ENCODE measurements around the gene SYAP1. TPM values are rescaled to one million over a fixed set of nuclear protein-coding genes. Genes with fewer than 3 reads are reported as not detected.

SYAP1 gene
- total RNA-seq, 1 donor: 39.9 TPM

DNA sequence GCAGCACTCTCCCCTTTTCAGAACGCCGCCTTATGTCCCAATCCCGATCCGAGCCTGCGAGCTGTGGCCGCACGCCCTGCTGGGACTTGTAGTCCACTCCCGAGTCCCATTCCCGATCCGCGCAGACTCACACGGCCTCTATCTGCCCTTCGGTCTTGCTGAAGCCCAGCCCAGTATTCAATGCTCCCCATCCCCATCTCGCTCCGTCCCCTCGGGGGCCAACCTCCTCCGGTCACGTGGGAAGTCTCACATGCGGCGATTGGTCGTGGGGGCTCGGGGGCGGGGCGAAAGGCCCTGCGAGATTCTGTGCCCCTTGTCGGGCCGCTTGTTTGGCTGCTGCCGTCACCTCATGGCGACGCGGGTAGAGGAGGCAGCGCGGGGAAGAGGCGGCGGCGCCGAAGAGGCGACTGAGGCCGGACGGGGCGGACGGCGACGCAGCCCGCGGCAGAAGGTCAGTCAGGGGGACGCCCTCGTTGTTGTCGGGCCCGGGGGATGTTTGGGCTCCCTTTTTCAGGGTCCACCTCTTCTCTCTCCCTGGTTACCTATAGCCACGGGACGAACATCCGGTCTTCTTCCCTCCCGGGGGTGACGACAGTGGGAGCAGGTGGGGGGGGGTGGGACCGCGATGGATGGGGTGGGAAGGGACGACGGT, 66.9 kb downstream of the SYAP1 start, which contains the start of gene TXLNG:
TSS of gene TXLNG (plus strand) at position 328 of the 652 bp plus-strand sequence. CDS start at position 350, 22 bp downstream.
- peak within 1 kb of the TSS; percentile 91 for H3K4me3 ChIP-seq (ENCODE audit: low read depth, low read length)
- TF ChIP-seq, protein P1, sequence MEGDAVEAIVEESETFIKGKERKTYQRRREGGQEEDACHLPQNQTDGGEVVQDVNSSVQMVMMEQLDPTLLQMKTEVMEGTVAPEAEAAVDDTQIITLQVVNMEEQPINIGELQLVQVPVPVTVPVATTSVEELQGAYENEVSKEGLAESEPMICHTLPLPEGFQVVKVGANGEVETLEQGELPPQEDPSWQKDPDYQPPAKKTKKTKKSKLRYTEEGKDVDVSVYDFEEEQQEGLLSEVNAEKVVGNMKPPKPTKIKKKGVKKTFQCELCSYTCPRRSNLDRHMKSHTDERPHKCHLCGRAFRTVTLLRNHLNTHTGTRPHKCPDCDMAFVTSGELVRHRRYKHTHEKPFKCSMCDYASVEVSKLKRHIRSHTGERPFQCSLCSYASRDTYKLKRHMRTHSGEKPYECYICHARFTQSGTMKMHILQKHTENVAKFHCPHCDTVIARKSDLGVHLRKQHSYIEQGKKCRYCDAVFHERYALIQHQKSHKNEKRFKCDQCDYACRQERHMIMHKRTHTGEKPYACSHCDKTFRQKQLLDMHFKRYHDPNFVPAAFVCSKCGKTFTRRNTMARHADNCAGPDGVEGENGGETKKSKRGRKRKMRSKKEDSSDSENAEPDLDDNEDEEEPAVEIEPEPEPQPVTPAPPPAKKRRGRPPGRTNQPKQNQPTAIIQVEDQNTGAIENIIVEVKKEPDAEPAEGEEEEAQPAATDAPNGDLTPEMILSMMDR (IDR thresholded peaks at IDR 0.05; ENCODE audit: insufficient read depth, low read length): no peak
- DNase-seq (ENCODE audit: low read depth): peak; percentile 99

DNA sequence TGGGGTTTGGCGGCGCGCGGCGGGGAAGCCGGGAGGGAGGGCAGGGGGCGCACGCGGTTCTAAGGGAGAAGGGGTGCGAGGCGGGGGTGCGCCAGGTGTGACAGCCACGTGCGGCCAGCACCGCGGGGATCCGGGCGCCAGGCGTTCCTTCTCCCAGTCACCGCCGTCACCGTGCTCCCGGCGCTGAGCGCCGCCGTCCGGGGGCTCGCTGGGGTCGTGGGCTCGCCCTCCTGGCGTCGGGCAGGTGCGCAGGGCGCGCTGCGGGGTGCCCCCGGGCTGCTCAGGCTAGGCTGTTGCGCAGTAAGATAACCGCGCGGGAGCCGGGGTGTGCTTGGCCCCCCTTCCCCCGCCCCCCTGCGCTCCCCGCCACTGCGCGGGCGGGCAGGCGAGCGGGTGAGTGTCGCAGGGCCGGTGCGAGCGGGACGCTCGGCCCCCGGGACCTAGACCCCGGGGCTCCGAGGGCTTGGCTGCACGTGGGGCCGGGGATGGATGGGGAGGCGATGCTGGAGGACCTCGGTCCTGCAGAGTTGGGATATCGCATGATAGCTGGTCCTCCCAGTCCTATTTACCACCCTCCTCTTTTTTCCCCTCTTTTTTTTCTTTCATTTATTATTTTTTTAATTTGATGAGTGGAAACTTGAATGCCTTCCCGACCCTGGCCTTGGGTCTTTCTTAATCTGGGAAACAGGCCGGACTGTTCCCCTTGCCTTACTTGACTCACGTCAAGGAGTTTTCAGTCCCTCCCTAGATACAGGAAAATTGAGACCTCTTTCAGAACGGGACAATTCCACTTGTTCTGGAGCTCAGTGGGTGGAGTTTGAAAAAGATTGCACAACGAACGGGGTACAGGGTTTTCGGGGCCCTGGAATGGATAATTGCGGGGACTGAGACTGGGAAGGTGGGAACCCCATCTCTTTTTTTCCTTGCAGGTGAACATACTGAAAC, 67.7 kb downstream of the SYAP1 start:
- TF ChIP-seq, protein P1 (IDR thresholded peaks at IDR 0.05; ENCODE audit: insufficient read depth, low read length): no peak
- H3K4me3 ChIP-seq (ENCODE audit: low read depth, low read length): peak overlapping the region; percentile 91
- peak; percentile 32 for DNase-seq (ENCODE audit: low read depth)

DNA sequence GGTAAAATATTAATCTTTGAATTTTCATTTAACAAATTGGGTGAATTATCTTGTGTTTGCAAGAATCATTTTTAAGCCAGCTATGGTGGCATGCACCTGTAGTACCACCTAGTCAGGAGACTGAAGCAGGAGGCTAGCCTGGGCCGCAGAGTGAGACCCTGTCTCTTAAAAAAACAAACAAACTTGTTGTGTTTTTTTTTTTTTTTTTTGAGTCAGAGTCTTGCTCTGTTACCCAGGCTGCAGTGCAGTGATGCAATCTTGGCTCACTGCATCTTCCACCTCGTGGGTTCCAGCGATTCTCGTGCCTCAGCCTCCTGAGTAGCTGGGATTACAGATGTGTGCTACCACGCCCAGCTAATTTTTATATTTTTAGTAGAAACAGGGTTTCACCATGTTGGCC, 69.1 kb downstream of the SYAP1 start:
- TF ChIP-seq, protein P1 (IDR thresholded peaks at IDR 0.05; ENCODE audit: insufficient read depth, low read length): no peak
- peak; percentile 47 for DNase-seq (ENCODE audit: low read depth)
- H3K4me3 ChIP-seq (ENCODE audit: low read depth, low read length): no peak overlapping the region

DNA sequence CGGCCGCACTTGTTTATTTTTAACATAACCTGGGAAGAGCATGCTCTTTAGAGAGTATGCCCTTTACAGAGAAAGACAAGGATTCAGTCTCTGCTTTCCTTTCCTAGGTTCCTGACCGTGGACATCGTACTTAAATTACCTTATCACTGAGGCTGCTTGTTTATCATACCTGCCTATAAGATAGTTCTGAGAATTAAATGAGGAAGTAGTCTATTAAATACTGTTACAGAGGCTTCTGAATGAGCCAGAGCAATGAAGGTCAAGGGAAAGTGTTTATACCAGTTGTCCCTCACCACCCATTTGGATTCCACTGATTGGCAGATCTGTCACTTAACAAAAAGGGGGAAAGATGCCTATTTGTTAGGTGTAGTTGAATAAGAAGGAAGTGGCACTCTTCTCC, 76.9 kb downstream of the SYAP1 start:
- no peak overlapping the region for H3K4me3 ChIP-seq (ENCODE audit: low read depth, low read length)
- TF ChIP-seq, protein P1 (IDR thresholded peaks at IDR 0.05; ENCODE audit: insufficient read depth, low read length): no peak
- no peak for DNase-seq (ENCODE audit: low read depth)

DNA sequence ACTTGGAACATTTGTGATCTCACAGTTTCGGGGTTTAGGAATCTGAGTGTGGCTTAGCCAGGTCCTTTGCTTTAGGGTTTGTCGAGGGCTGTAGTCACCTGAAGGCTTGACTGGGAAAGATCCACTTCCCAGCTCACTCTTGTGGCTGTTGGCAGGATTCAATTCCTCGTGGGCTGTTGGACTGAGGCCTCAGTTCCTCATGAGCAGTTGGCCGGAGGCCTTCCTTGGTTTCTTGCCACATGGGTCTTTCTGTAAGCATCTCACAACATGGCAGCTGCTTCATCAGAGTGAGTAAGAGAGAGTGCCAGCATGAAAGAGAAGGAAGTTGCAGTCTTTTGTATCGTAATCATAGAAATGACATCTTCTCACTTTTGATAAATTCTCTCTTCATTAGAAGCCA, 77.9 kb downstream of the SYAP1 start:
- TF ChIP-seq, protein P1 (IDR thresholded peaks at IDR 0.05; ENCODE audit: insufficient read depth, low read length): no peak
- H3K4me3 ChIP-seq (ENCODE audit: low read depth, low read length): no peak overlapping the region
- DNase-seq (ENCODE audit: low read depth): peak; percentile 79

DNA sequence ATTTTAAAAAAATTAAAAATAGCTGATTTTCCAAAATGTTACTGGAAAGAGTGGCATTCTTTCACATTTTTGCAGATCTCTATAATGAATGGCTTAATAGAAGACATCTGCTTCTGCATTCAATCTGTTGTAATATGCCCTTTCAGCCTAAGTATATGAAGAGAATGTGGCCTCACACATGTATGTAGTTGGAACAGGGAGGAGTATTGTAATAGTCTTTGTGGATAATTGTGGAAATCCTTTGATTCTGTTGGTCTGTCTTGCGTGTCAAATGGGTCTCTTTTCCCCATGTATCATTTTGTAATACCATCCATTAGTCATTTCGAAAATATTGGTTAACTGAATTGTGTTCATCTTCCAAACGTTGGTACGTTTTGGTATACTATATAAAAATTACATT, 78.4 kb downstream of the SYAP1 start:
- TF ChIP-seq, protein P1 (IDR thresholded peaks at IDR 0.05; ENCODE audit: insufficient read depth, low read length): no peak
- H3K4me3 ChIP-seq (ENCODE audit: low read depth, low read length): no peak overlapping the region

More for the DNA sequence above, 78.4 kb downstream of the SYAP1 start:
- DNase-seq (ENCODE audit: low read depth): no peak
